GM19324 (cell line): Measurements from ENCODE around the gene AMOTL2.

Experiments used
- ATAC-seq: cut with Tn5 transposase; IDR thresholded peaks from one replicate; pipeline ENCODE4 v1.9.1; 2021; ENCODE audit warnings: mild to moderate bottlenecking, moderate library complexity; ENCODE audit not compliant: unreplicated experiment, low FRiP score

AMOTL2 gene

GRCh38 chr3:134318166-134318565 is 56.1 kb downstream of the AMOTL2 start:
- ATAC-seq, result no peak

DNA sequence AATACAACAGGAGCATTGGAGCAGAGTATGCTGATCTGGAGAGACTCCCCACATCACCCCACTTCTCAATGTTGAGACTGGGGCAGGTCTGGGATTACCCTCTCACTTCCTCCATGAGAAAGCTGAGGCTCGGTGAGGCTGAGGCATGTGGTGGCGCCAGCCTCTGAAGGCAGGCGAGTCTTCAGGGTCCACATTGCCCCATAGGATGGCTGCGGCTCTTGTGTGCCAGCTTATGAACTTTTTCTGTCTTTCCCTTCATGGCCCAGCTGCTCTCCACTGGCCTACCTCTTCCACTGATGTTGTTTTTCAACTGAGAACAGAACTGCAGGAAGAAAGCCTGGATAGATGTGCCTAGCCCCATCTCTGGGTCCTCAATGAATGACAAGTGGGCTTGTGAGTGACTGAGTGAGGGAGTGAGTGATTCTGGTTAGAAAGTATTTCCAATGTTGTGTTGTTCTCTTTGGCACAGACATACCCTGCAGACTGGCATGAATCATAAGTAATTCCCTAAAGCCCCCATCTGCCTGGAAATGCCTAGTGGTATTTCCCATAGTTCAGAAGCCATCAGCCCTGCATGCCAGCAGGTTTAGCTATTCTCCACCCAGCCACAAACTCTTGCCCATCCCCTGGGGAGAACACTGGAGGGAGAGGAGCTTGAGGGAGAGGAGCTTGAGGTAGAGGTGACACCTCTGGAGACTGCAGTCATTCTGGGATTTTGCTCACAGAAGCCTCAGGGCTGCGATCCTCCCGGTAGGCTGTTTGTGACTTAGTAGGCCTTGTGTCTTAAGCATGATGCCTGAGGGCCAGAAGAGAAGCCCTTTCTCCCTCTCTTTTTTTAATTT is 56.9 kb downstream of the AMOTL2 start:
- no peak for ATAC-seq

DNA sequence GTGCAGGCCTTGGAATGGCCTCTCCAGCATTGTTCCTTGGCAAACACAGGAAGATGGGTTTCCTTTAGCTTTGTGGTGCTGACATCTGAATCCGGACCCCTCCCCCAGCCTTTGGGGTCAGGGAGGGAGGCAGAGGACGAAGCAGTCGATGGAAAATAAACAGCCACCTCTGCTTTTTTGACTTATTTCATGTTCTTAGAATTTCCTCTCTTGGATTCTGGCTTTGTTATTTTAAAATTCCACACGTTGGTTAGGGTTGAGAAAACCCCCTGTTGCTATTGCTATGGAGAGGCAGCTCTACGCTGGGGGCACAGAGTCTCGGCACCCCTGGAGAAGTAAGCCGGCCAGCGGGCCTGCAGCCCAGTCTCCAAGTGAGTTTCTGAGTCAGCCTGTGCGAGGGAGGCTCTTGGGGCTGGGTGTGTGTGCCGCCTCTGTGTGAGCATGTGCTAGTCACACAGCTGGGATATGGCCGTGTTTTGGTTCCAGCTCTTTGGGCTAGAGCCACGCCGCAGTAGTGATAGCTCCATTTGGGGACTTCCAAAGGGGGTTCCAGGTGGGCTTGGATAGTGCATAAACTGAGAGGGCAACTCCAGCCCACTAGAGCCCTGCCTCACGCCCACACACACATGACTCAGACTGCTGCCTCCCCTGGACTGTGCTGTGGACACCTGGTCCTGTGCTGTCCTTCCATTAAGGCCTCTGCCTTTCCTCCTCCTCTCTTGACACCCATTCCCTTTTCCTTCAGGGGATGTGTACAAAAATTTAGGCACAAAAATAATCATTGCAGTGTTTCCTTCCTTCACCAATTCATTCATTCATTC is 58.8 kb downstream of the AMOTL2 start:
- ATAC-seq, result no peak

- ATAC-seq, result no peak
Observed at GRCh38 chr3:134314588-134315285, 59.5 kb downstream of the AMOTL2 start.

- ATAC-seq, result no peak
Observed at GRCh38 chr3:134313847-134314587, 60.2 kb downstream of the AMOTL2 start.

DNA sequence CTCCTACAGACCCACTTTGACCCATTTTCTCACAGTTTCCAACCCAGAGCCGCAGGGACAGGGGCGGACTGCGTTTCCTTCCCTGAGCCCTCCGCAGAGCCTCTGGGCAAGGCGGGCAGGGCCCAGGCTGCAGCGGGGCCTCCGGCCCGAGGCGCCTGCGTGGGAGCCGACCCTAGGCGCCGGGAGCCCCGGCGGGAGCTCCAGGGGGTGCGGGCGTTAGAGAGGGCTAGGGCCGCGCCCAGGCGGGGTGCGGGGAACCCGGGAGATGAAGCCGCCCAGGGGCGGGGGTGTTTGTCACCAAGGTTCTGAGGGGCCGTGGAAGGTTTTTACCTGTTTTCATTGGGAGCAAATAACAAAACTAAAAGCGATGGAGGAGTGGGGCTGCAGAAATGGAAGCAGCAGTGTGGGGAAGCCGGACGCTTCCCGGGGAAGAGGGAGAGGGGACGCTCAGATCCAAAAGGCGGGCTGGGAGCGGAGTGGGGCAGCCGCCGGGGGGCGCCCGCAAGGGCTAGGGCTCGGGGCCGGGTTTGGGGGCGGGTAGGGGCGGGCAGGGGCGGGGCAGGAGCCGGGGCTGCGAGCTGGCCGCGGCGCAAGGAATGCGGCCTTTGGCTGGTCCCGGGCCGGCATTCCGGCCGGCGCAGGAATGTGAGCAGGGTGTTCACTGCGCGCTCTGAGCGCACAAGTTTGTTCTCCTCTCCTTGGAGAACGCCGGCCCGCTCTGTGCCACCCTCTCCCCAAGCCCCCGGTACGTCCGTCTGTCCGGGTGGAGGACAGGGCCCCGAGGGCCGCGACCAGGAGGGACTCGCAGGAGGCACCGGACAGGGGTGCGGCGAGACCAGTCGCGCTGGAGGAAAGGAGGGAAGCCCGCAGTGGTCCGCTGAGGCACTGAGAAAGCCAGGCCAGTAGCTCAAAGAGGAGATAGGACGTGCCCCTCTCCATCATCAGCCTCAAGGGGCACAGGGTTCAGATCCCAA is 61.1 kb downstream of the AMOTL2 start:
- no peak for ATAC-seq

- no peak for ATAC-seq
Observed at GRCh38 chr3:134312072-134312872, 62.0 kb downstream of the AMOTL2 start.

DNA sequence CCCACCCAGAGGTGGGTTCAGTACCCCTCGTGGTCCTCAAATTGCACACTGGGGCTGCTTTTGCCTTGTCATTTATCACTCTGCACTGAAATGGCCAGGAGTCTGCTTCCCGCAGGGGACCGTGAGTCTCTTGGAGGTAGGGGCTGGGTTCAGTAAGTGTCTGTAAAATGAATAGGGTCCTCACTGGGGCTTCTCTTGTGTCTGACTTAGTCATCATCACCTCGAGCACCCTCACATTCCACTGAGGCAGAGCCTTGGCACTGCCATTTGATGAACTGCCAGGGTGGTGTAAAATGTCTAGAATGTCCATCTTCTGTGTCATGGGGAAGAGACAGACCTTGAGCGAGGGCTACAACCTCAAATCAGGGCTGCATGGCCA is 62.6 kb downstream of the AMOTL2 start:
- no peak for ATAC-seq

DNA sequence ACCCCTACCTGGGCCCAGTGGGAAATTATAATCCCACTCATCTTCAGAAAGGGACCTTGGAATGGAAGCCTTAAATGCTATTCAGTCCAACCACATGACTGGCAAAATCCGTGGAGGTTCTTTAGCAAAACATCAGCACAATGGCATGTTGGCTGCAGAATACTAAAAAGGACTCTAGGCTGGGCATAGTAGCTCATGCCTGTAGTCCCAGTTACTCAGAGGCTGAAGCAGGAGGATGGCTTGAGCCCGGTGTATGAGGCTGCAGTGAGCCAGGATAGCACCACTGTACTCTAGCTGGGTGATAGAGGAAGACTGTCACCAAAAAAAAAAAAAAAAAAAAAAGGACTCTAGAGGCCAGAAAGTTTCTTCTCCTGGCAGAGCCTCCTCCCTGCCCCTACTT is 63.0 kb downstream of the AMOTL2 start:
- ATAC-seq, result no peak

DNA sequence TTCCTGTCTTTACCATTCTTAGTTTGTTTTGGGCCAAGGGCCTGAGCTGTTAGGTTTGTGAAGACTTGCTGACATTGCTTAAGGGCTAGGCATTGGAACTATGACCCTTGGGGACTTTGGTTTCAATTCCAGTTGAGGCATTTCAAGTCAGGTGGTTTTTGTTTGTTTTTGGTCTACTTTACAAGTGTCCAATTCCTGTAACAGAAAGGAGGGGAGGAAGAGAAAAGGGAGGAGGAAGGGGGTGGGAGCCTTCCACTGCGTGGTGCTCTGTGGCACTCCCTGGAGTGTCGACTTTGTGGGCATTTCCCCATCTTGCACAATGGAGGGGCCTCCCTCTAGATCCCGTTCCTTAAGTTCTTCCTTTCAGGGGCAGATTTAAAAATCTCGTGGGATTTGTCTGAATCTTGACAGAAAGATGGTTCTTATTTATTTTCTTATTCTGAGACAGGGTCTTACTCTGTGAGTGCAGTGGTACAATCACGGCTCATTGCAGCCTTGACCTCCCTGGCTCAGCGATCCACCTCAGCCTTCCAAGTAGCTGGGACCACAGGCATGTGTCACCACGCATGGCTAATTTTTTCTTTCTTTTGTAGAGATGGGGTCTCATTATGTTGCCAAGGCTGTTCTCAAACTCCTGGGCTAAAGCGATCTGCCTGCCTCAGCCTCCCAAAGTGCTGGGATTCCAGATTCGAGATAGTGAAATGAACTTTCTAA is 64.1 kb downstream of the AMOTL2 start:
- ATAC-seq, result no peak

DNA sequence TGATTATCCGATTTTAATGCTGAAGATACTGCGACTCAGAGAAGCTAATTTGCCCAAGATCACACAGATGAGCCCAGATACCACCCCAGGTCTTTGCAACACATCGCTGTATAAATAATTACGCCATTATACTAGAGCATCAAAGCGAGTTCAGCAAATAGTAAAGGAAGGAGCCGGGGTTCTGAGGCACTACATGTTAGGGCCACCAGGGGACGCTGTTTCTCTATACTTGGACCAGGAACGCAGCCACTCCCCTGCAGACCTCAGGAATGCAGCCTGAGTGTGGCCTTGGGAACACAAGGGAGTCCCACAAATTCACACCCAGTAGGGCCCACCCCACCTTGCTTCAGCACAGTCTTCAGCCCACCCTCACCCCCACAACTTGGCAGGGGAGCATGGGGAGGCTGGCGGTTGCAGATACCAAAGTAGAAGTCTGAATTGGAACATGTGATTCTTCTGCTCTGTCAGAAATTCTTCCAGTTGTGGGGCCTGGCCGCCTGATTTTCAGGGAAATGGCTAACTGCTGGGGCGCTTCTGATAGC is 65.8 kb downstream of the AMOTL2 start:
- ATAC-seq, result no peak

- no peak for ATAC-seq
Observed at GRCh38 chr3:134307425-134307824, 66.8 kb downstream of the AMOTL2 start.

DNA sequence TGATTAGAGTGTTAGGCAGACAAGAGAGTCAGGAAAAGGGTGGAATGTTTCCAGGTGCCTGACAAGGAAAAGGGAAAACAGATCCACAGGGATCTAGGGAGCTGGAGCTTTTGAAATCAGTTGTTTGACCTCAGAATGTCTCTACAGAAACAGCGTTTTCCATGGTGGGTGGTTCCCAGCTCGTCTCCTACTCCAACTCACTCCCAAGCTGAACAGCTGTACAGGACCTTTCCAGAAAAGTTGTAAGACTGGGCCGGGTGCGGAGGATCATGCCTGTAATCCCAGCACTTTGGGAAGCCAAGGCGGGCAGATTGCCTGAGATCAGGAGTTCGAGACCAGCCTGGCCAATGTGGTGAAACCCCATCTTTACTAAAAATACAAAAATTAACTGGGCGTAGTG is 67.9 kb downstream of the AMOTL2 start:
- ATAC-seq, result no peak
